ENCODE data around the gene MME. TPM values are rescaled to one million over a fixed set of nuclear protein-coding genes. Genes with fewer than 3 reads are reported as not detected.

Gene MME
- total RNA-seq, 1 donor from 2014 or later, result 31.7 TPM

DNA sequence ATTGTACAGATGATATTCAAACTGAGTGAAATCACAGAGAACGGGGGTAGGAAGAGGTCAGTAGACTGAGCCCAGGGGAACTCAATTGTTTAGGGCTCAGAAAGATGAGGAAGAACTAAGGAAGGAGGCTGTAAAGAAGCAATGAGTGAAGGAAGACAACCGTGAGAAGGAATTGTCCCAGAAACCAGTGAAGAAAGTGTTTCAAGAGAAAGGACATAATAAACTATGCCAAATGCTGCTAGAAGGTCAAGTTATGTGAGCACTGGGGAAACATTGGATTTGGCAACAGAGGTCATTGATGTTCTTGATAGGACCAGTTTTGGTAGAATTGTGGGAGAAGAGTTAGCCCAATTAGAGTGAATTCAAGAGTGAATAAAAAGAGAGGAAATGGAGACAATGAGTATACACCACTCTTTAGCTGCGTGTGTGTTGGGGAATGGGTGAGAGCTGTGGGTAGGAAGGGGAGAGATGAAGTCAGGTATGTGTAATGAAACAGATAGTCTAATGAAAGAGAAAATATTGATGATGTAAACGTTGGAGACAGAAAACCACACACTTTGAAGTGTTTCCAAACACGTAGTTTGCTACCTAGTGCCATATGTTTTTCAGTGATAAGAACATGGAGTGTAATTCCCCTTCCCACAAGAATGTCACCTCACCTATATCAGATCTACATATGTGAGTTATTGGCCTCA lies 42.5 kb upstream of the MME start:
- Mint-ChIP-seq H3K27me3 (ENCODE audit: low read depth) (no peaks in the 10 kb centered on the region), H3K9me3 (peaks cover 15% of the 10 kb centered on the region), H3K4me3 (no peak overlapping the region), H3K27ac (no peak overlapping the region), H3K36me3 (peaks cover 3% of the 10 kb centered on the region), H3K4me1 (peaks cover 29% of the 10 kb centered on the region)
- DNase-seq (ENCODE audit: low spot score in 2 of 2, unreplicated experiment in 2 of 2), result no peak
- TF ChIP-seq, protein P1, sequence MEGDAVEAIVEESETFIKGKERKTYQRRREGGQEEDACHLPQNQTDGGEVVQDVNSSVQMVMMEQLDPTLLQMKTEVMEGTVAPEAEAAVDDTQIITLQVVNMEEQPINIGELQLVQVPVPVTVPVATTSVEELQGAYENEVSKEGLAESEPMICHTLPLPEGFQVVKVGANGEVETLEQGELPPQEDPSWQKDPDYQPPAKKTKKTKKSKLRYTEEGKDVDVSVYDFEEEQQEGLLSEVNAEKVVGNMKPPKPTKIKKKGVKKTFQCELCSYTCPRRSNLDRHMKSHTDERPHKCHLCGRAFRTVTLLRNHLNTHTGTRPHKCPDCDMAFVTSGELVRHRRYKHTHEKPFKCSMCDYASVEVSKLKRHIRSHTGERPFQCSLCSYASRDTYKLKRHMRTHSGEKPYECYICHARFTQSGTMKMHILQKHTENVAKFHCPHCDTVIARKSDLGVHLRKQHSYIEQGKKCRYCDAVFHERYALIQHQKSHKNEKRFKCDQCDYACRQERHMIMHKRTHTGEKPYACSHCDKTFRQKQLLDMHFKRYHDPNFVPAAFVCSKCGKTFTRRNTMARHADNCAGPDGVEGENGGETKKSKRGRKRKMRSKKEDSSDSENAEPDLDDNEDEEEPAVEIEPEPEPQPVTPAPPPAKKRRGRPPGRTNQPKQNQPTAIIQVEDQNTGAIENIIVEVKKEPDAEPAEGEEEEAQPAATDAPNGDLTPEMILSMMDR (IDR thresholded peaks at IDR 0.05; ENCODE audit: unreplicated experiment), result no peak

DNA sequence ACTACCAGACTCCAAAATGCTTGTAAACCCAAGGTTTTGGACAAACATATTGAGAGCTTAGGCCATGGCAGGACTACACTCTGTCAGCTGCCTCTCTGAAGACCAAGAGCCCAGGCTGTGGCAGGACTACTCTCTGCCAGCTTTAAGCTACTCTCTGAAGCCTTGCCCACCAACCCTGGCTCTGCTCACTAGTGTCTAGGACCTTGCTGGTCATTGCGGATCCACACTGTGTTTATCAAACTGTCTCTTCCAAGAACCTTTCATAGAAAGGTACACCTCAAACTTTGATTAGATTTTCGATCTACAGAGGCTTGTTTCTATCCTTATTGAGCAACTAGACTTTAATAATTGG lies 41.9 kb upstream of the MME start:
- Mint-ChIP-seq H3K27me3 (ENCODE audit: low read depth) (no peaks in the 10 kb centered on the region), H3K4me3 (no peak overlapping the region), H3K27ac (no peak overlapping the region), H3K4me1 (peaks cover 24% of the 10 kb centered on the region), H3K9me3 (peaks cover 15% of the 10 kb centered on the region), H3K36me3 (peaks cover 3% of the 10 kb centered on the region)
- DNase-seq (ENCODE audit: low spot score in 2 of 2, unreplicated experiment in 2 of 2), result no peak
- TF ChIP-seq, protein P1 (IDR thresholded peaks at IDR 0.05; ENCODE audit: unreplicated experiment), result no peak

DNA sequence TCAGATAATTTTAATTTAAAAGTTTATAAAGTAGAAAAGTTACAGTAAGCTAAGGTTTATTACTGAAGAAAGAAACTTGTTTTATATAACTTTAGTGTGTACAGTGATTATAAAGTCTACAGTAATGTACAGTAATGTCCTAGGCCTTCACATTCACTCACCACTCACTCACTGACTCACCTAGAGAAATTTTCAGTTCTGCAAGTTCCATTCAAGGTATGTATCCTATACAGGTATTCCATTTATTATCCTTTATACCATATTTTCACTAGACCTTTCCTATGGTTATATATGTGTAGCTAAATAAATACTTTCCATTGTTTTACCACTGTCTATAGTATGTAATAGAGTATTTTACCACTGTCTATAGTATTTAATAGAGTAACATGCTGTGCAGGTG lies 33.2 kb upstream of the MME start:
- Mint-ChIP-seq H3K4me1 (no peaks in the 10 kb centered on the region), H3K27me3 (ENCODE audit: low read depth) (no peaks in the 10 kb centered on the region), H3K4me3 (no peak overlapping the region), H3K9me3 (peaks cover 25% of the 10 kb centered on the region), H3K36me3 (peaks cover 6% of the 10 kb centered on the region), H3K27ac (no peak overlapping the region)
- DNase-seq (ENCODE audit: low spot score in 2 of 2, unreplicated experiment in 2 of 2), result no peak
- TF ChIP-seq, protein P1 (IDR thresholded peaks at IDR 0.05; ENCODE audit: unreplicated experiment), result no peak

DNA sequence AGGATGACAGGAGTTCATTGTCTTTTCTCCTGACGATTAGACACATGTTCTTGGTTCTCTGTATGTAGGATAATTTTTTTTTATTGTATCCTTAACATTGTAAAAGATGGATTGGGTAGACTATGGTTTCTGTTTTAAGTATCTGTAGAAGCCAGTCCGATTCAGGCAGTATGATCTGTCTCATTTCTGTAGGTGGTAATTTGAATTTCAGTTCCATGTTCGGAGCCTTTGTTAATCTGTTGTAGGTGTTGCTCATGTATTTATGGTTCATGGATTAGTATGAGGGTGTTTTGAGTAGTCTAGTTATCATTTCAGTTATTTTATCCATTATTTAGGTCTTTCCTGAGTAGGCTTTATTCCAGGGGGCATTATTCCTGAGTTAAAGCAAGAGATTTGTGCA lies 32.4 kb upstream of the MME start:
- Mint-ChIP-seq H3K27me3 (ENCODE audit: low read depth) (no peaks in the 10 kb centered on the region), H3K4me3 (no peak overlapping the region), H3K36me3 (peaks cover 9% of the 10 kb centered on the region), H3K4me1 (no peaks in the 10 kb centered on the region), H3K27ac (no peak overlapping the region), H3K9me3 (peaks cover 29% of the 10 kb centered on the region)
- DNase-seq (ENCODE audit: low spot score in 2 of 2, unreplicated experiment in 2 of 2), result no peak
- TF ChIP-seq, protein P1 (IDR thresholded peaks at IDR 0.05; ENCODE audit: unreplicated experiment), result no peak

DNA sequence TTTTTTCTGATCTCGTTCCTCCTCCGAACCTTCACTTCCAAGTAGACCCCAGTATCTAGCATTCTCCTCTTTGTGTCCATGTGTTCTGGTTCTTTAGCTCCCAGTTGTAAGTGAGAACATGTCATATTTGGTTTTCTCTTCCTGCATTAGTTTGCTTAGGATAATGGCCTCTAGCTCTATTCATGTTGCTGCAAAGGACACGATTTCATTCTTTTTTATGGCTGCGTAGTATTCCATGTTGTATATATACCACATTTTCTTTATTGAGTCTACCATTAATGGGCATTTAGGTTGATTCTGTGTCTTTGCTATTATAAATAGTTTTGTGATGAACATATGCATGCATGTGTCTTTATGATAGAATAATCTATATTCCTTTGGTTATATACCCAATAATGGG lies 30.2 kb upstream of the MME start:
- Mint-ChIP-seq H3K9me3 (peaks cover 46% of the 10 kb centered on the region), H3K4me1 (no peaks in the 10 kb centered on the region), H3K27ac (no peak overlapping the region), H3K36me3 (peaks cover 19% of the 10 kb centered on the region), H3K27me3 (ENCODE audit: low read depth) (no peaks in the 10 kb centered on the region), H3K4me3 (no peak overlapping the region)
- TF ChIP-seq, protein P1 (IDR thresholded peaks at IDR 0.05; ENCODE audit: unreplicated experiment), result no peak
- no peak for DNase-seq (ENCODE audit: low spot score in 2 of 2, unreplicated experiment in 2 of 2)

DNA sequence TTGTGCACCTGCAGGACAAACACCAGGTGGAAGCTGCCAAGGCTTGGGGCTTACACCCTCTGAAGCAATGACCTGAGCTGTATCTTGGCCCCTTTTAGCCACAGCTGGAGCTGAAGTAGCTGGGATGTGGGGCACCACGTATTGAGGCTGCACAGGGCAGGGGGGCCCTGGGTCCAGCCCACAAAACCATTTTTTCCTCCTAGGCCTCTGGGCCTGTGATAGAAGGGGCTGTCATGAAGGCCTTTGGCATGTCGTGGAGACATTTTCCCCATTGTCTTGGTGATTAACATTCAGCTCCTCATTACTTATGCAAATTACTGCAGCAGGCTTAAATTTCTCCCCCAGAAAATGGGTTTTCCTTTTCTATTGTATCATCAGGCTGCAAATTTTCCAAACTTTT lies 27.6 kb upstream of the MME start:
- TF ChIP-seq, protein P1 (IDR thresholded peaks at IDR 0.05; ENCODE audit: unreplicated experiment), result no peak
- Mint-ChIP-seq H3K27me3 (ENCODE audit: low read depth) (no peaks in the 10 kb centered on the region), H3K36me3 (peaks cover 19% of the 10 kb centered on the region), H3K4me1 (no peaks in the 10 kb centered on the region), H3K4me3 (no peak overlapping the region), H3K27ac (no peak overlapping the region), H3K9me3 (peaks cover 46% of the 10 kb centered on the region)
- no peak for DNase-seq (ENCODE audit: low spot score in 2 of 2, unreplicated experiment in 2 of 2)
